Sigmoid colon (tissue), 4 donors: Measurements from ENCODE around the gene RPL38.

ENCODE experiments used
- CTCF ChIP-seq, 4 experiments: fragments of 450-650 bp in 3 of 4; fragments of 200-600 bp in 1 of 4; IDR thresholded peaks; one replicate each; pipeline ENCODE4 v1.5.1; 2016 to 2019; ENCODE audit warnings: antibody characterized with exemption in 4 of 4, mild to moderate bottlenecking in 3 of 4, moderate library complexity in 2 of 4
- POLR2AphosphoS5 ChIP-seq, 4 donors: sonication (generic); formaldehyde crosslinking; IDR thresholded peaks; one replicate each; pipeline ENCODE4 v1.6.1; 2017; ENCODE audit warnings: antibody characterized with exemption in 4 of 4

DNA sequence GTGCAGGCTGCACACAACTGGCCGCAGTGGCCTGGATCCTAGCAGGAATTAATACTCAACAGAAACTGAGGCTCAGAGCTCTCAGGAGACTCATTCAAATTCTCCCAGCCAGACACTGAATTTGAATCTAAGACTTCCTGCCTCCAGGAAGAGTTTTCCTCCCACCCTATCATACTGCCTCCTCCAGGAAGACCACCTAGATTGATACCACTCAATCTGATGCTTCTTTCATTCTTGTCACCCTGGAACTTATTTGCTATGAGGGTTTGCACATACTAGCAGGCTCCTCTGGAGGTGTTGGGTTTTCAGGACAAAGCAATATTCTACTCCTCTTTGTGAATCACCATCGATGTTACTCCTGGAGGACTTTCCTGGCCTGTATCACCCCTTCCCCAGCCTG is 5.7 kb upstream of the RPL38 start:
- TF ChIP-seq POLR2AphosphoS5 (IDR thresholded peaks at IDR 0.05) (no peak), CTCF (IDR thresholded peaks at IDR 0.05) (no peak)
